Stimulated activated naive CD8-positive, alpha-beta T cell treated with anti-CD3 and anti-CD28 coated beads, Interleukin-15, amount 100 ng/mL, for 72 hours (primary cell): ENCODE data around the gene ABCA5.

Experiments
- ATAC-seq: fragments of 150-1000 bp; cut with Tn5 transposase; 2 replicates; pipeline ENCODE4 v1.10.0; 2021; ENCODE audit warnings: mild to moderate bottlenecking, moderate library complexity
- DNase-seq, 2 donors: peaks; one replicate each; pipeline ENCODE4 v3.0.0; 2021 to 2022
- H3K27ac Mint-ChIP-seq, 2 donors: one replicate each; pipeline ENCODE4 v1.8.0; 2022; ENCODE audit warnings: mild to moderate bottlenecking in 2 of 2, mixed read lengths in 2 of 2, moderate library complexity in 2 of 2
- H3K27me3 Mint-ChIP-seq: one replicate; pipeline ENCODE4 v1.8.0; 2022; ENCODE audit warnings: mixed read lengths
- H3K4me1 Mint-ChIP-seq: one replicate; pipeline ENCODE4 v1.8.0; 2022; ENCODE audit warnings: mild to moderate bottlenecking, mixed read lengths
- H3K4me3 Mint-ChIP-seq, 2 donors: one replicate each; pipeline ENCODE4 v1.8.0; 2022; ENCODE audit warnings: mild to moderate bottlenecking in 2 of 2, mixed read lengths in 2 of 2, moderate library complexity in 1 of 2
- H3K9me3 Mint-ChIP-seq, 2 donors: one replicate each; pipeline ENCODE4 v1.8.0; 2022; ENCODE audit warnings: mixed read lengths in 2 of 2

Gene ABCA5

GRCh38 chr17:69327060-69327831, at the start of gene ABCA5:
TSS of gene ABCA5 (minus strand) at chr17:69327133. CDS start at chr17:69314415, 12,718 bp downstream.
- Mint-ChIP-seq H3K4me3 (peak within 1 kb of the TSS; percentile 99 to 100), H3K9me3 (peaks cover 7 to 20% of the 10 kb centered on the region in 2 donors), H3K27ac (peak within 1 kb of the TSS; percentile 99 to 100), H3K4me1 (peaks cover 47% of the 10 kb centered on the region), H3K27me3 (no peaks in the 10 kb centered on the region)
- peak; percentile 90 to 93 for DNase-seq
- peak; percentile 97 for ATAC-seq

- Mint-ChIP-seq H3K9me3 (no peaks in the 10 kb centered on the region), H3K27me3 (no peaks in the 10 kb centered on the region), H3K4me3 (no peak overlapping the region), H3K4me1 (peaks cover 6% of the 10 kb centered on the region), H3K27ac (no peak overlapping the region)
- DNase-seq = no peak
- no peak for ATAC-seq
These were observed 48.3 kb upstream of the ABCA5 start for GRCh38 chr17:69375229-69375628.

GRCh38 chr17:69373069-69373468, 46.1 kb upstream of the ABCA5 start:
- ATAC-seq (no peak), DNase-seq (no peak)
- Mint-ChIP-seq H3K9me3 (no peaks in the 10 kb centered on the region), H3K4me3 (no peak overlapping the region), H3K4me1 (peaks cover 6% of the 10 kb centered on the region), H3K27me3 (no peaks in the 10 kb centered on the region), H3K27ac (no peak overlapping the region)

- Mint-ChIP-seq H3K9me3 (no peaks in the 10 kb centered on the region), H3K4me3 (no peak overlapping the region), H3K4me1 (no peaks in the 10 kb centered on the region), H3K27me3 (no peaks in the 10 kb centered on the region), H3K27ac (peak overlapping the region in 1 of 2 donors; percentile 73)
- DNase-seq (no peak), ATAC-seq (peak; percentile 50)
These were observed 40.4 kb upstream of the ABCA5 start for GRCh38 chr17:69367298-69367697.

GRCh38 chr17:69363488-69364210, 36.7 kb upstream of the ABCA5 start:
- no peaks in the 10 kb centered on the region for H3K9me3 Mint-ChIP-seq
- no peaks in the 10 kb centered on the region for H3K27me3 Mint-ChIP-seq
- ATAC-seq (no peak), DNase-seq (no peak)
- peaks cover 10% of the 10 kb centered on the region for H3K4me1 Mint-ChIP-seq
- no peak overlapping the region for H3K27ac Mint-ChIP-seq
- H3K4me3 Mint-ChIP-seq = no peak overlapping the region

GRCh38 chr17:69361156-69361555, 34.2 kb upstream of the ABCA5 start:
- DNase-seq (no peak), ATAC-seq (peak; percentile 42)
- Mint-ChIP-seq H3K27me3 (no peaks in the 10 kb centered on the region), H3K9me3 (no peaks in the 10 kb centered on the region), H3K4me3 (no peak overlapping the region), H3K4me1 (peaks cover 10% of the 10 kb centered on the region), H3K27ac (peak overlapping the region in 1 of 2 donors; percentile 15)

- Mint-ChIP-seq H3K4me3 (no peak overlapping the region), H3K27ac (peak overlapping the region in 1 of 2 donors; percentile 33), H3K9me3 (no peaks in the 10 kb centered on the region), H3K4me1 (peaks cover 10% of the 10 kb centered on the region), H3K27me3 (no peaks in the 10 kb centered on the region)
- ATAC-seq (peak; percentile 64), DNase-seq (peak in 1 of 2 donors; percentile 5)
These were observed 32.0 kb upstream of the ABCA5 start for GRCh38 chr17:69358688-69359596.

- no peak overlapping the region for H3K27ac Mint-ChIP-seq
- DNase-seq = no peak
These were observed 30.8 kb upstream of the ABCA5 start for GRCh38 chr17:69357701-69358100.

GRCh38 chr17:69356625-69357024, 29.7 kb upstream of the ABCA5 start:
- no peak overlapping the region for H3K27ac Mint-ChIP-seq
- no peaks in the 10 kb centered on the region for H3K9me3 Mint-ChIP-seq
- ATAC-seq (no peak), DNase-seq (no peak)
- H3K27me3 Mint-ChIP-seq = no peaks in the 10 kb centered on the region
- no peak overlapping the region for H3K4me3 Mint-ChIP-seq
- H3K4me1 Mint-ChIP-seq = peaks cover 8% of the 10 kb centered on the region

More at GRCh38 chr17:69357701-69358100, 30.8 kb upstream of the ABCA5 start:
- Mint-ChIP-seq H3K9me3 (no peaks in the 10 kb centered on the region), H3K27me3 (no peaks in the 10 kb centered on the region), H3K4me1 (peaks cover 10% of the 10 kb centered on the region), H3K4me3 (no peak overlapping the region)
- ATAC-seq = no peak

GRCh38 chr17:69350911-69351310, 24.0 kb upstream of the ABCA5 start:
- H3K27me3 Mint-ChIP-seq = no peaks in the 10 kb centered on the region
- no peaks in the 10 kb centered on the region for H3K4me1 Mint-ChIP-seq
- no peak overlapping the region for H3K4me3 Mint-ChIP-seq
- H3K27ac Mint-ChIP-seq = no peak overlapping the region
- ATAC-seq (no peak), DNase-seq (no peak)
- no peaks in the 10 kb centered on the region for H3K9me3 Mint-ChIP-seq

GRCh38 chr17:69348429-69348828, 21.5 kb upstream of the ABCA5 start:
- no peaks in the 10 kb centered on the region for H3K27me3 Mint-ChIP-seq
- H3K4me3 Mint-ChIP-seq = no peak overlapping the region
- ATAC-seq (no peak), DNase-seq (no peak)
- no peak overlapping the region for H3K27ac Mint-ChIP-seq
- H3K9me3 Mint-ChIP-seq = no peaks in the 10 kb centered on the region
- H3K4me1 Mint-ChIP-seq = no peaks in the 10 kb centered on the region

- H3K9me3 Mint-ChIP-seq = no peaks in the 10 kb centered on the region
- no peak for ATAC-seq
- DNase-seq = no peak
- H3K27ac Mint-ChIP-seq = peak overlapping the region in 1 of 2 donors; percentile 39
- H3K27me3 Mint-ChIP-seq = no peaks in the 10 kb centered on the region
- H3K4me3 Mint-ChIP-seq = no peak overlapping the region
- no peaks in the 10 kb centered on the region for H3K4me1 Mint-ChIP-seq
These were observed 19.8 kb upstream of the ABCA5 start for GRCh38 chr17:69346766-69347165.

- Mint-ChIP-seq H3K27ac (no peak overlapping the region), H3K9me3 (no peaks in the 10 kb centered on the region), H3K4me1 (no peaks in the 10 kb centered on the region), H3K27me3 (no peaks in the 10 kb centered on the region), H3K4me3 (no peak overlapping the region)
- no peak for DNase-seq
- ATAC-seq = no peak
These were observed 18.0 kb upstream of the ABCA5 start for GRCh38 chr17:69344939-69345338.

GRCh38 chr17:69342896-69343644, 16.1 kb upstream of the ABCA5 start:
- H3K9me3 Mint-ChIP-seq = no peaks in the 10 kb centered on the region
- DNase-seq (no peak), ATAC-seq (no peak)
- no peaks in the 10 kb centered on the region for H3K4me1 Mint-ChIP-seq
- H3K27ac Mint-ChIP-seq = no peak overlapping the region
- H3K27me3 Mint-ChIP-seq = no peaks in the 10 kb centered on the region
- no peak overlapping the region for H3K4me3 Mint-ChIP-seq

GRCh38 chr17:69339937-69340336, 13.0 kb upstream of the ABCA5 start:
- Mint-ChIP-seq H3K4me1 (peaks cover 5% of the 10 kb centered on the region), H3K4me3 (no peak overlapping the region), H3K27ac (no peak overlapping the region)

More at GRCh38 chr17:69339937-69340336, 13.0 kb upstream of the ABCA5 start:
- Mint-ChIP-seq H3K27me3 (no peaks in the 10 kb centered on the region), H3K9me3 (peaks cover 0 to 10% of the 10 kb centered on the region in 2 donors)
- ATAC-seq = no peak
- no peak for DNase-seq
